GM10248 (cell line): ENCODE results near the gene ATP6V0C.

Source experiments
- CTCF ChIA-PET: fragments of 300-600 bp; sonication (Branson Sonifier 250); formaldehyde crosslinking; extraction: SDS; loops from one replicate; lab custom pipeline; 2021; ENCODE audit warnings: antibody characterized with exemption; lab: Yijun Ruan, JAX
- POLR2A ChIA-PET: fragments of 350-650 bp; sonication (Branson Sonifier 250); formaldehyde crosslinking; extraction: SDS; loops from one replicate; lab custom pipeline; 2020; ENCODE audit warnings: antibody characterized with exemption; lab: Yijun Ruan, JAX
- DNase-seq: peaks from one replicate; pipeline ENCODE4 v3.0.0; 2012; ENCODE audit errors: extremely low spot score
- CTCF ChIP-seq: IDR thresholded peaks from 2 replicates; pipeline ENCODE4 v1.5.1; 2012; ENCODE audit warnings: mild to moderate bottlenecking, low read depth; ENCODE audit errors: extremely low read depth, missing control alignments, control extremely low read depth

Gene ATP6V0C

GRCh38 chr16:2482708-2483534, 30.8 kb upstream of the ATP6V0C start:
- no peak for DNase-seq
- ChIA-PET CTCF (interaction anchor here (0.8 to 1.2 kb wide), 3 partner anchors 18 to 232 kb away, joined by 3 read pairs; partner anchors contain the start of genes ABCA3 and ECI1), POLR2A (no interaction called here)
- TF ChIP-seq CTCF = no peak

DNA sequence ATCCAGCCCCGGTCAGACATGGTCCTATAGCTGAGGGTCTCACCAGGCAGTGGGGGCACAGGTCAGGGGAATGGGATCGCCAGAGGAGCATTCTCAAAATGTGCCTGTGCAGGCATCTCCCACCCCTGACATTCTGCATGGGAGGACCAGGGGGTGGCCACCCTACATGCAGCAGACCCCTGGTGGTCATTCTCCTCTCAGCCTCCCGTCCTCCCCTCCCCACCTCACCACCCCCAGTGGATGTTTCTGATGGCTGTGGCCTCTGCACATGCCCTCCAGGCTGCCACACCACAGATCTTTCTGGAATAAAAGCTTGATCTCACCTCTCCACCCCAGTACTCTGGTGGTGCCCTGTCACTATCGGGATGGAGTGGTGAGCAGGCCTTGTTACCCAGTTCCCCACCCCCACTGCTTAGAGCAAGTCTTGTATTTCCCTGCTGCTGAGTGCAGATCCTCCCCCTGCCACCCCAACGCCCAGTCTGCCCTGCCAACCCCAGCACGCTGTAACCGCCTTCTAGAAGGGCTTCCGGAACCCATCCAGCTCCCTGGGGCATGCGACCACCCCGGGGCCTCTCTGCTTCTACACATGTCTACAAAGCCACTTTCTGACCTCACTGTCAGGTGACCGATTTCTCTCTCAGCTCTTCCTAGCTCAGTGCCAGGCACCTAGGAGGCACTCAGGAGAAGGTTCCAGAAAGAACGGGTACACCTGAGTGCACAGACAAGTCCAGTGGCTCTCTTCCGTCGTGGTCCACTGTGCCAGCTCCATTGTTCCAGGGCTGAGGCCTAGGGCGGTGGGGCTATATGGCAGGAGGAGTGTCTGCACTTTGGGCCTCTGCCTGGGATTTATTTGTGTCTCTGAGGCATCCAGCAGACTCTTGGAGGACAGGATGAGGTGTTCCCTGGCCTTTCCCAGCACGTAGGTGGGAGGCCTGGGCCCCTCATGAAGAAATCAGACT, 29.5 kb upstream of the ATP6V0C start:
- no peak for TF ChIP-seq CTCF
- ChIA-PET POLR2A (no interaction called here), CTCF (interaction anchor here (2.3 kb wide), 1 partner anchor 17 kb away, joined by 13 read pairs; no protein-coding TSS in a partner anchor)

GRCh38 chr16:2484898-2485508, 28.7 kb upstream of the ATP6V0C start:
- CTCF ChIA-PET = interaction anchor here (1.1 to 2.3 kb wide), 2 partner anchors 17 to 145 kb away, joined by 3 to 13 read pairs; partner anchors contain the start of gene ABCA3
- no peak for DNase-seq
- no peak for TF ChIP-seq CTCF
- POLR2A ChIA-PET = interaction anchor here (0.6 kb wide), 1 partner anchor 259 kb away, joined by 3 read pairs; no protein-coding TSS in a partner anchor

More for the DNA sequence above, 29.5 kb upstream of the ATP6V0C start:
- no peak for DNase-seq

DNA sequence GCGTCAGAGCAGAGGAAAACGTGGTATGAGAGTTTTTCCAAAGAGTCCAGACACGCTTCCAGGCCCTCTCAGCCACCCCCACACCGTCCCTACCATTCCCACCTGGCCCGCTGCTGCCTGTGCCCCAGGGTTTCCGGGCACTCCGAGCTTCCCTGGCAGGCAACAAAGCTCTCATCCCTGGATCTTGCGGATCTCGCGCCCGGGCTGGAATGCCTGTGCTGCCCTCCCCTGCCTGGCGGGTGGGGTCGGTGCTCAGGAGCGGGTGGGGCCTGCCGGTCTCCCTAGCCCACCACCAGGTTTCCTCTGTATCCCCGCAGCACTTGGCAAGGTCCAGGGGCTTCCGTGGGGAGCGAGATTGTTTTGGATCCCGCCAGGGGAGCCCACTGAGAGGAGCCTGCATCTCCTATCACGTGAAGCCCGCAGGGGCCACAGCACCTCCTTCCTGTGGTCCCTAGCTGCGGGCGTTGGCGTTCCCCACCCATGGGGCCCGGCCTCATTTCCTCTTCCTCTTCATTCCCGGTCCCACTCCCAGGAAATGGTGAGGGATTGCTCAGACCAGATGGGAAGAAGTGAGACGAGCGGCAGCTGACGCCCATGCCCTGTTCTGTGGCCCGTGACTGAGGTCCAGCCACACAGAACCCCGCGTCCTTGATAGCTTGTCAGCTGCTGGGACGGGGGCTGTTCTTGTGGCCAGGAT, 27.8 kb upstream of the ATP6V0C start:
- TF ChIP-seq CTCF = no peak
- POLR2A ChIA-PET = no interaction called here
- DNase-seq = no peak
- CTCF ChIA-PET = interaction anchor here (1.0 to 8.1 kb wide), 14 partner anchors 9 to 482 kb away, joined by 3 to 36 read pairs (median 4); partner anchors contain the start of gene ABCA3

DNA sequence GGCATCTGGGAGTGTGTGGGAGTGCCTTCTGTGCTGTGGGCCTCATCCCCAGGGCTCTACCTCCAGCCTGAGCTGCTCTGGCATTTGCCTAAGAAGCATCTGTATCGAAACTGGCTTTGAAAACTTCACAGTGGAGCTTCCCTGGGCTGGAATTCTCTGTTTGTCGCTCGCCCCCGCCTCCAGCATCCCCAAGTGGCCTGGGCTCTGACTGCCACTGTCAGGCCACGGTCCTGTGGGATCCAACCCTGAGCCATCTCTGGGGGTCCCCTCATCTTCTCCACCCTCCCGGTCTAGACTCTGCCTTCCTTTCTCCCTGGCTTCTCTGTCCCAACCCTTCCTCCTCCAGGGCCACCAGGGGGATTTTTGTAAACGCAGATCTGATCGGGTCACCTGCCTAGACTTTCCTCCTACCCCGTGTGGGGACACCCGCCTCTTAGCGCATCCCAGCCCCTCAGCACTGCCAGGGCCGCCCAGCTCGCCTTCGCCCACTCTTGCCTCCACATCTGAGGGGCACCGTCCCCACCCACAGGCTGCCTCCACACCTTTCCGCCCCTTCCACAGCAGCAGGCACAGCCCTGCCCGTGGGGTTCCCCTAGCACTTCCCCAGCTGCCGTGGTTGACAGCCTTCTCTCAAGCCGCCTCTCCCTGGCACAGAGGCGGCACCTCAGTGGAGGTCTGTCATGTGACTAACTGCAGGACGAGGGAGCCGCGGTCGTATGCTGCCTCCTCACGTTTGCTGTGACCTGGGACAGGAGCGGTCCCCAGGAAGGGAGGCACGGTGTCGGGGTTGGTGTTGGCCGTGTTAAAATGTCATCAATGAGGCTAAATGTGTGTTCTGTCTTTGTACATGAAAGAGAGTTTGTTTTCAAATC, 26.9 kb upstream of the ATP6V0C start:
- ChIA-PET CTCF (interaction anchor here (1.0 to 8.1 kb wide), 12 partner anchors 10 to 483 kb away, joined by 3 to 36 read pairs (median 4); partner anchors contain the start of gene ABCA3), POLR2A (no interaction called here)
- peak; percentile 85 for DNase-seq
- peak; percentile 64 for TF ChIP-seq CTCF
